HK-2 (cell line): ENCODE measurements around the gene OCA2.

Source experiments
- DNase-seq: peaks from one replicate; pipeline ENCODE4 v3.0.0-alpha.2; 2018; ENCODE audit not compliant: unreplicated experiment

OCA2 gene

GRCh38 chr15:27949089-27949488 is 150.0 kb downstream of the OCA2 start:
- no peak for DNase-seq

GRCh38 chr15:27939246-27939645 is 159.9 kb downstream of the OCA2 start:
- no peak for DNase-seq

GRCh38 chr15:27937851-27938250 is 161.3 kb downstream of the OCA2 start:
- DNase-seq: no peak

- DNase-seq: no peak
These were observed 163.0 kb downstream of the OCA2 start for GRCh38 chr15:27936164-27936563.

- DNase-seq: no peak
These were observed 163.8 kb downstream of the OCA2 start for GRCh38 chr15:27935328-27935727.

- DNase-seq: no peak
These were observed 164.3 kb downstream of the OCA2 start for GRCh38 chr15:27934782-27935181.

GRCh38 chr15:27933562-27933961 is 165.6 kb downstream of the OCA2 start:
- DNase-seq: no peak

- no peak for DNase-seq
These were observed 166.5 kb downstream of the OCA2 start for GRCh38 chr15:27932600-27932999.

GRCh38 chr15:27928386-27928785 is 170.7 kb downstream of the OCA2 start:
- DNase-seq: no peak

GRCh38 chr15:27912283-27912682 is 186.8 kb downstream of the OCA2 start:
- no peak for DNase-seq

- DNase-seq: no peak
These were observed 192.3 kb downstream of the OCA2 start for GRCh38 chr15:27906802-27907201.

GRCh38 chr15:27903405-27903804 is 195.7 kb downstream of the OCA2 start:
- no peak for DNase-seq

GRCh38 chr15:27902680-27903385 is 196.3 kb downstream of the OCA2 start:
- no peak for DNase-seq

GRCh38 chr15:27899583-27900285 is 199.4 kb downstream of the OCA2 start:
- no peak for DNase-seq

GRCh38 chr15:27897481-27897880 is 201.6 kb downstream of the OCA2 start:
- no peak for DNase-seq

GRCh38 chr15:27894645-27895044 is 204.5 kb downstream of the OCA2 start:
- DNase-seq: no peak

- no peak for DNase-seq
These were observed 209.9 kb downstream of the OCA2 start for GRCh38 chr15:27889258-27889657.

GRCh38 chr15:27885201-27885600 is 213.9 kb downstream of the OCA2 start:
- no peak for DNase-seq

- DNase-seq: no peak
These were observed 214.4 kb downstream of the OCA2 start for GRCh38 chr15:27884726-27885125.

- no peak for DNase-seq
These were observed 220.3 kb downstream of the OCA2 start for GRCh38 chr15:27878841-27879240.

GRCh38 chr15:27873828-27874227 is 225.3 kb downstream of the OCA2 start:
- no peak for DNase-seq

GRCh38 chr15:27873039-27873438 is 226.1 kb downstream of the OCA2 start:
- no peak for DNase-seq

GRCh38 chr15:27872355-27872754 is 226.8 kb downstream of the OCA2 start:
- no peak for DNase-seq

- no peak for DNase-seq
These were observed 227.2 kb downstream of the OCA2 start for GRCh38 chr15:27871902-27872260.
